ENCODE data around the gene ANTXR1.

ANTXR1 gene

GRCh38 chr2:69084492-69084891, 71.5 kb downstream of the ANTXR1 start:
- DNase-seq = no peak
- in situ Hi-C loops (cut with MboI; ENCODE audit: low pct_unique_long_range_greater_than_20kb, low sequenced_read_pairs) = no loop called here

DNA sequence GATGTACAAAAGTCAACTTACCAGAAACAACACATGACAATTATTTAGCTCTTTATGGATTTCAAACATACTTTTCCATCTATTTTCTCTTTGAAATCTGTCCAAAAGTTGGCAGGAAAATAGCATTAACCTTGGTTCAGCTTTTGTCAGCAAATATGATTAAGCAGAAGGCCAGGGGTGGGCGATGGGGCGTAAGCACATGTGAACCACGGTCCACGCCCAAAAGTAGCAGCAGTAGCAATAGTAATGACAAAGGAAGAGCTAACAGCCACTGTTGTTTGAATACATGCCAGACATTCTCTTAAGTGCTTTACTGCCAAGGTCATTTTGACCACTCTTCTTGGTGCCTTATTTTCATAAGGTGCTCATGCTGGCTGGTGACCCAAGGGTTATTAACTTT, 73.5 kb downstream of the ANTXR1 start:
- DNase-seq = no peak
- in situ Hi-C loops (cut with MboI; ENCODE audit: low pct_unique_long_range_greater_than_20kb, low sequenced_read_pairs) = no loop called here

DNA sequence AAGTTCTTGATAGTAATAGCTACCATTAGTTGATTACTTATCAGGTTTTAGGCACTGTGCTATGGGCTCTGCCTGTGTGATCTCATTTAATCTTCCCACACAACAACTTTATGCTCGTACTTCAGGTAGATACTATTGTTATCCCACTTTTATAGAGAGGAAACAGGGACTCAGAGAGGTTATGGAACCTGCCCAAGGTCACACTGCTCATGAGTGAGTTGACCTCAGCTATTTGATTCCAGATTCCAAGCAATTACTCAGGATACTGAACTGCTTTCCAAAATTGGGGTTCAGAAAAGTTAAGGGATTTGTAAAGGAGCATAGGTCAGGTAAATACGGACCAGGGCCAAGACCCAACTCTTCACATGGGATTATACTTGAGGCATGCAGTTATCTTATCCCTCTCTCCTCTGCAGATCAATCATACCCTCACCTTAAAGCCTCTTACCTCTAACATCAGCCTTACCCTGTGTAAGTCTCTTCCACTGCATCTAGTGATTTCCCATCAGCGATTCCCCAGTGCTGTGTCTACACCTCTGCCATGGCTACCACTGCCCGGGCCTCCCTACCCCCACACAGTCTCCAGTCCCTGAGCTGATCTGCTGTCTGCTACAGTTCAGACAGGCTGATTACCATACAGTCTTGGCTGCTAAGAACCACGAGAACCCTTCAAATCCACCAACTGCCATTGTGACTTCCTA, 74.4 kb downstream of the ANTXR1 start:
- DNase-seq = no peak
- in situ Hi-C loops (cut with MboI; ENCODE audit: low pct_unique_long_range_greater_than_20kb, low sequenced_read_pairs) = no loop called here

GRCh38 chr2:69087912-69088240, 74.9 kb downstream of the ANTXR1 start:
- DNase-seq = no peak
- in situ Hi-C loops (cut with MboI; ENCODE audit: low pct_unique_long_range_greater_than_20kb, low sequenced_read_pairs) = no loop called here

- no peak for DNase-seq
- in situ Hi-C loops (cut with MboI; ENCODE audit: low pct_unique_long_range_greater_than_20kb, low sequenced_read_pairs) = no loop called here
These were observed 75.5 kb downstream of the ANTXR1 start for GRCh38 chr2:69088466-69088865.

DNA sequence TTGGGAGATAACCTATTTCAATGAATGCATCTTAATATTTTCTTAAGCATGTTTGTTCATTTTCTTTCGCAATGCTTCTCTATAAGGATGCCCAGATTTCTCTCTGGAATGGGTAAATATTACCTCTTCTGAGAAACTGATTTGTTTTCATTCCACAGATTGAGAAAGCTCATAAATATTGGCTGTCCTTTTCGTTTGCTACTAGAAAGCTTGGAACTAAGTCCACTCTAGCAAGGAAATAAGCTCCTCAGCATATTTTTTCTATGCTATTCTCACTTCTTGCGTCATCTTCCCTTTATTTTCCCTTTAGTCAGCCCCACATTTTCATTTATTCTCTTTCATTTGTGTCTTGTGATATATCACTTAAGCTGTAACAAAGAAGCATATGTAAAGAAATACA, 76.3 kb downstream of the ANTXR1 start:
- no peak for DNase-seq
- in situ Hi-C loops (cut with MboI; ENCODE audit: low pct_unique_long_range_greater_than_20kb, low sequenced_read_pairs) = no loop called here

DNA sequence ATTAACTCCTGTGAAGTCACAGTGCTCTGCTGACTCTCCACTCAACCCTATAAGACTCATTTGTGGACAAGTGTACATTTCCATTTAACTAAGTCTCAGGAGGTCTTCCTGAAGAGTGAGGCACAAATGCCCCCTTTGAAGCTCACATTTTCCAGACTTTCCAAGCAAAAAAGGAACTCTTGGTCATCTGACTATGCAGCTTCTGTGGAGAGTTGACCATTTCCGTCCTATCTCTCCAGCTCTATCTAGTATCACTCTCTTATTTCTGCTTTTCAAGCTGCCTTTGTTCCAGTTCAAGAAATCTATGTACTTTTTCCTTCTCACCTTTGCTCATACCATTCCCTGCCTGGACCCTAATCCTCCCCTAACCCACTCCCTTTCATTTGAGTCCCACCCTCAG, 77.0 kb downstream of the ANTXR1 start:
- in situ Hi-C loops (cut with MboI; ENCODE audit: low pct_unique_long_range_greater_than_20kb, low sequenced_read_pairs) = no loop called here

GRCh38 chr2:69090820-69091219, 77.8 kb downstream of the ANTXR1 start:
- in situ Hi-C loops (cut with MboI; ENCODE audit: low pct_unique_long_range_greater_than_20kb, low sequenced_read_pairs) = no loop called here
- DNase-seq = no peak

More for the DNA sequence above, 77.0 kb downstream of the ANTXR1 start:
- DNase-seq = no peak

DNA sequence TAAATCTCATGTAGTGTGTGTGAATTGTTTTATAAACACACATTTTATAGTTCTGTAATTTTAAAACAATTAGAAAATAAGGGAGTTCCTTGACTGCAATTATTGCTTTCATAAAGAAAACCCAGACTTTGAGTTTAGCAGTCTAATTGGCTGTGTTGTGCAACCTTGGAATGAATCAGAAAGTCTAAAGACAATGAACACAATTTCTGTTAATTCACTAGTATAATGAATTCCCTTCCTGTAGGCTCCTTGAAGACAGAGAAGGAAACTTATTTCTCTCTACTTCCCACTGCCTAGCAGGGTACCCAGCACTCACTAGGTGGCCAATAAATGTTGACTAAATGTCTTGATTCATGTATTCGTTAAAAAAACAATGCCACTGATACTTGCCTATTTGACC, 79.9 kb downstream of the ANTXR1 start:
- DNase-seq = no peak
- in situ Hi-C loops (cut with MboI; ENCODE audit: low pct_unique_long_range_greater_than_20kb, low sequenced_read_pairs) = no loop called here

DNA sequence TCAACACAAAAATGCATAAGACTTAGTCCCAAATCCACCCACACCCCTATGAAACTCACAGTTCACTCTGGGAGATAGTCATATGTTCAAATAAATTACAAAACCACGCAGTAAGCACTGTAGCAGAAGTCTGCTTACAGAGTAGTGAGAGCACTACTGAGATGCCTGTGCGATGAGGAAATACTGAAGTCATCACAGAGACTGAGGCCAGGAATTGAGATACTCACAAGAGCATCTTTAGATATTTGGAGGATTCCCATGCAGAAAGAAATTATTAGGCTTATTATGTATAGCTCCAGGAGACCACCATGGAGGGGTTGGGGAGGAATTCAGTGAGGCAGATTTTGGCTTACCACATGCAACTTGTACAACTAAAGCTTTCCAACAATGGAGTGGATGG, 82.3 kb downstream of the ANTXR1 start:
- in situ Hi-C loops (cut with MboI; ENCODE audit: low pct_unique_long_range_greater_than_20kb, low sequenced_read_pairs) = no loop called here
- no peak for DNase-seq

DNA sequence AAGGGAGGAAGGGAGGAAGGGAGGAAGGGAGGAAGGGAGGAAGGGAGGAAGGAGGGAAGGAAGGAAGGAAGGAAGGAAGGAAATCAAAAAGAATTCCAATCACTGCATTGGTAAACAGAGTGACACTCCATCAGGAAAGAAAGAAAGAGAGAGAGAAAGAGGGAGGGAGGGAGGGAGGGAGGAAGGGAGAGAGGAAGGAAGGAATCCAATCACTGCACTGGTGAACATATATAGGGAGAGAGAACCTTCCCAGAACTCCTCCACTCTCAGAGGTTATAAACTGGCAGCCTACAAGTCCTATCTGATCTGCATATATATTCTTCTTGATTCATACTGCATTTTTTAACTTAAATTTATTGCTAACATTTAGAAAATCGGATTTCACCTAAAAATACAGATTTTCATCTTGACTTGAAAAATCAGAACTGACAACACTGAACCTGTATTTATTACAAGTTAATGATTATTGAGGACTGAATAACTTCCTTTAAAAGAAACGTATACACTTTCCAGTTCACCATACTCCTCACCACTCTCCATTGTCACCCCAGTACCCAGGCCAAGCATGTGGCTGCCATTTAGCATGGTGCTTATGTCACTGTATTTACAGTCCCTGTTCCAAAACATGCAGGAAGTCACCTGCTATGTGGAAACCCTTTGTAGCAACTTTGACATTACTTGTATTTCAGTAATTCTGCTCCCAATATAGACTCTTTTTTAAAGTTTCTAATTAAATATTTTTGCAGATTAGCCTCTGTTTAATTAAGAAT, 83.5 kb downstream of the ANTXR1 start:
- DNase-seq = no peak
- in situ Hi-C loops (cut with MboI; ENCODE audit: low pct_unique_long_range_greater_than_20kb, low sequenced_read_pairs) = no loop called here

- DNase-seq = no peak
- in situ Hi-C loops (cut with MboI; ENCODE audit: low pct_unique_long_range_greater_than_20kb, low sequenced_read_pairs) = no loop called here
These were observed 84.2 kb downstream of the ANTXR1 start for GRCh38 chr2:69097148-69097610.

GRCh38 chr2:69097891-69098655, 85.1 kb downstream of the ANTXR1 start:
- in situ Hi-C loops (cut with MboI; ENCODE audit: low pct_unique_long_range_greater_than_20kb, low sequenced_read_pairs) = no loop called here
- peak; percentile 9 for DNase-seq

DNA sequence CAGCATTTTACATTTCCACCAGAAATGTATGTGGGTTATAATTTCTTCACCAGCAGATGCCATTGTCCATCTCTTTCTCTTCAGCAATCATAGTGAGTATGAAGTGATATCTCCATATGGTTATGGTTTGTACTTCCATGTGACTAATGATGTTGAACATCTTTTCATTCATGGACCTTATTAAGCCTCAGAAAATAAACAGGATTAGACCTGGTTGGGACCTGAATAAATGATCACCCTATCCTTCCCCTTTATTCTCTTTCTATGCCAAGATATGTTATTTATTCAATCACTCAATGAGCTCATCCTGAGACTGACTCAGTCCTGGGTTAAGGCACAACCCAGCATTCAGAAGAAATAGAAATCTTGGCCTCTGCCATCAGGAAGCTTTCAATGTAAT, 86.6 kb downstream of the ANTXR1 start:
- DNase-seq = no peak
- in situ Hi-C loops (cut with MboI; ENCODE audit: low pct_unique_long_range_greater_than_20kb, low sequenced_read_pairs) = no loop called here

GRCh38 chr2:69100220-69100723, 87.3 kb downstream of the ANTXR1 start:
- in situ Hi-C loops (cut with MboI; ENCODE audit: low pct_unique_long_range_greater_than_20kb, low sequenced_read_pairs) = no loop called here
- DNase-seq = no peak

DNA sequence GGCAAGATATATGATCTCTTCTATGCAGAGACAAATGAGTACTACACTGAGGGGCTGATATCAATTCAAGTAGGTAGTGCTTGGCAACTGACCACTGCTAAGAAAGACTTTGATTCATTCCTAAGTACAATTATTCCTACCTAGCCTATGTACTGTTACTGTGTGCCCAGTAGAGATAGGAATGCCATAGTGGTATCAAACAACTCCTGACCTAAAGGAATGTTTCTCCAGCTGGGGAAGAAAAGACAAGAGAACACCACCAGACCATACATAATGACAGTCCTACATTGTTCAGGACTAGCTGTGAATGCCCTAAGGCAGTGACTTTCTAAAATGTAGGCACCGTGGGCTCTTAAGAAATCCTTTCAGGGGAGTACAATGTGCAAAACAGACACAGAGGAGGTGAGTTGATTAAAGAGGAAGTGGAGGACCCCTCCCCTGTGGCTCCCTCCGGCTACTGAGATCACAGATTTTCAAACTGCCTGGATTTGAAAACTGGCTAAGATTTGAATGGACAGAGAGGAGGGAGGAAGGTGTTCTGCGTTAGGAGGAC, 89.1 kb downstream of the ANTXR1 start:
- in situ Hi-C loops (cut with MboI; ENCODE audit: low pct_unique_long_range_greater_than_20kb, low sequenced_read_pairs) = no loop called here

GRCh38 chr2:69103419-69103818, 90.4 kb downstream of the ANTXR1 start:
- DNase-seq = no peak
- in situ Hi-C loops (cut with MboI; ENCODE audit: low pct_unique_long_range_greater_than_20kb, low sequenced_read_pairs) = no loop called here

More for the DNA sequence above, 89.1 kb downstream of the ANTXR1 start:
- no peak for DNase-seq

DNA sequence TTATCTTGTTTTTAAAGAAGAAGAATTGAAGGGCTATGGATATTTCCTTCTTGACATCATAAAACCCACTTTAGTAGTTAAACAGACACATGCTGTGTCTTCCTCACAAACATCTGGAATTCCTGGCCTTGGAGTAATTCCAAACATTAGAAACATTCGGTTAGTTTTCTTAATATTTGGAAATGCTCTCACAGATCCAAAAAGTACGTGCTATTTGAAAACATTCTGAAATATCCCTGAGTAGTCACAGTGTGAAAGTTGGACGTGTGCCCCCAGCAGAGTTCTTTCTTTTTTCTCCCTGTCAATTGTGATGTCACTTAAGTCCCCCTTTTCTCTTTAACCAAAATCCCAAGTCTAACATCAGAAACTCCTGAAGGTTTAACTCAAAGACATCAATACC, 91.3 kb downstream of the ANTXR1 start:
- DNase-seq = no peak
- in situ Hi-C loops (cut with MboI; ENCODE audit: low pct_unique_long_range_greater_than_20kb, low sequenced_read_pairs) = no loop called here

GRCh38 chr2:69109255-69109654, 96.3 kb downstream of the ANTXR1 start:
- no peak for DNase-seq
- in situ Hi-C loops (cut with MboI; ENCODE audit: low pct_unique_long_range_greater_than_20kb, low sequenced_read_pairs) = no loop called here

DNA sequence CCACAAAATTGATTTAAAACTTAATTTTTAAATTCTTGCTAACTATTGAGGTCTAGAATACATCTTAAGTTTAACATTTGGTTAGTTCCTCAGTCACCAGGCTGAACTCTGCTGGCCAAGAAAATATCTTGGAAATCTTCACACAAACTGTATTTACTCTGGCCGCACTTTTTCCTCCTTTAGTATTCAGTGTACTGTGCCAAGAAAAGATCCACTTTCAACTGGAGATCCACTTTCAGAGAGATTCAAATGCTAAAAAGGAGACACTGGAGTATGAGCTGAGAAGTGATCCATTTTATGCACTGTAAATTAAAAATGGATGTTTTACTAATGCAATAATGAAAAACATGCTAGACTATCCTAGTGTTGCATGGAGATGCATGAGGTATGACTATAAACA, 98.1 kb downstream of the ANTXR1 start:
- in situ Hi-C loops (cut with MboI; ENCODE audit: low pct_unique_long_range_greater_than_20kb, low sequenced_read_pairs) = no loop called here

More for the DNA sequence above, 98.1 kb downstream of the ANTXR1 start:
- no peak for DNase-seq
